ENCODE data around the gene CEP72. TPM values are rescaled to one million over a fixed set of nuclear protein-coding genes. Genes with fewer than 3 reads are reported as not detected.
"Not testable (repeated sequence)": the region's sequence is repeated elsewhere in the genome, so short reads cannot be mapped to it uniquely, and the experiment has no call there.

The CEP72 gene, protein sequence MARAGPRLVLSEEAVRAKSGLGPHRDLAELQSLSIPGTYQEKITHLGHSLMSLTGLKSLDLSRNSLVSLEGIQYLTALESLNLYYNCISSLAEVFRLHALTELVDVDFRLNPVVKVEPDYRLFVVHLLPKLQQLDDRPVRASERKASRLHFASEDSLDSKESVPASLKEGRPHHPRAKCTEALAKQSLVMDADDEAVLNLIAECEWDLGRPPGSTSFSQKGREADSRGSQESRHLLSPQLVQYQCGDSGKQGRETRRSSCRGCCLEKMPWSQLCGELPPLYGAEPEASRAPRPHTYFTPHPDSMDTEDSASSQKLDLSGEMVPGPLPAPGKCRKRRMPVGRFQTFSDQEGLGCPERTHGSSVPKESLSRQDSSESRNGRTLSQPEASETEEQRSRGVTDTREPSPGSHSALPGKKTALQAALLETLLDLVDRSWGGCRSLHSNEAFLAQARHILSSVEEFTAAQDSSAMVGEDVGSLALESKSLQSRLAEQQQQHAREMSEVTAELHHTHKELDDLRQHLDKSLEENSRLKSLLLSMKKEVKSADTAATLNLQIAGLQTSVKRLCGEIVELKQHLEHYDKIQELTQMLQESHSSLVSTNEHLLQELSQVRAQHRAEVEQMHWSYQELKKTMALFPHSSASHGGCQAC
- total RNA-seq: 3.2 and 5.2 TPM in 2 replicates

- peak; percentile 30 for DNase-seq (ENCODE audit: low read depth, low spot score)
Measured at GRCh38 chr5:611731-612486, at the start of gene CEP72. Gene CEP72 (plus strand): TSS chr5:612340. CDS start chr5:612362, 22 bp downstream.

DNA sequence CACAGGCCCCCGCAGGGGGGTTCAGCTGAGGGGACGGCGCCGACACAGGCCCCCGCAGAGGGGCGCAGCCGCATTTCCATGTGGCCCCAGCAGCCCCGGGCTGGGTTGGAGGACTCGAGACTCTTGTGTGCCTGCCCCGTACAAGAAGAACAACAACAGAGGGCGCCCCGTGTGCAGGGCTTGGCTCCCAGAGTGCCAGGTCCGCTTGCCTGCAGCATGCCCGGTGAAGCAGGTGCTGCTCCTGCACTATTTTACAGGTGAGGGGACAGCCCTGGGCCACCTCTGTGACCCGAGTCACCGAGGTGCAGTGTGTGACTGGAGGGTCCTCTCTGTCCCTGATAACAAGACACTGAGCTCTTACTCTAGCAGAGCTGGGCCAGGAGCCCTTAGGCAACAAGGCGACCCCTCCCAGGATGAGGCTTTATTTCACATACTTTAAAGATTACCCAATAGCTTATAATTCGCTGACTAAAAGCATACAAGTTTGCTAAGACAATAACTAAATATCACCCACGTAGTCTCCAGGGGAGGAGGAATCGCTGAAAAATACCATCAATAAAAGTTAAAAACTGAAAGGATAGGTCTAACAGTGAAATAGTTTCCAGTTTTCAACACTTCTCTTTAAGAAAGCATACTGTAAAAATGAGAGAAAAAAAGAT lies 46.2 kb upstream of the CEP72 start:
- DNase-seq (ENCODE audit: low read depth, low spot score): no peak

- DNase-seq (ENCODE audit: low read depth, low spot score): no peak
Measured at GRCh38 chr5:566636-567309, 45.4 kb upstream of the CEP72 start.

DNA sequence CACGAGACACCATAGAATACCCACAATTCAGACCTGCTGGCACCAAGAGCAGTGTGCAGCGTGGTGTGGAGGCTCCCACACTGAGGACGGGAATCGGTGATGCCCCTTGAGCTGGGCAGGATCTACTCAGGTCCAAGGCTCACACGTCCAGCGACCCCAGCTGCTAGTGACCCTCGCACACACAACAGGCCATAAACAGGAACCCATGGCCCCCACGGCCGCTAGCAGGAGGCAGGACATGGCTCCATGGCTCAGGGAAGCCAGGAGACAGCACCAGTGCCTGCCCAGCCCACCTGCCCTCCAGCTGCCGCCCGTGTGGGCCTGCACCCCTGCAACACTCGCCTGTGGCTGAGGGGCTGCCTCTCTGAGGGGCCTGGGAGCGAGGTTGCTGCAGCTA lies 44.5 kb upstream of the CEP72 start:
- DNase-seq (ENCODE audit: low read depth, low spot score): no peak

GRCh38 chr5:568061-568781 lies 43.9 kb upstream of the CEP72 start:
- no peak for DNase-seq (ENCODE audit: low read depth, low spot score)

DNA sequence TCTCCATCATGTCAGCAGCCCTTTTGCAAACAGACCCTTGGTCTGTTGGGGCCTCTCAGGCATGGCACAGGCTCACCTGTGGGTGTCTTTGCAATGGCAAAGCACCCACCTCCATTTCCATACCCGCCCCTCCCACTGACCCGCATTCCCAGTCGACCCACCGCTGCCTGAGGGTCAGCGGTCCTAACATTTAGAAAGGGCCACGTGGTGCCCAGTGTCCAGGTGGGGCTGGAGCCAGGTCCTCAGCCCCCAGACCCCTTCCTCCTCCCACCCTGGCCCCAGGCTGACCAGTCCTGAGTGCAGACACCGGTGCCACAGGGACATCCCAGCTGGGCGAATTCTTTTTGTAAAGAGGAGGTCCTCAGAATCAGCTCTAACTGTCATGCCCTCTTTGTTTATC lies 43.3 kb upstream of the CEP72 start:
- no peak for DNase-seq (ENCODE audit: low read depth, low spot score)

DNA sequence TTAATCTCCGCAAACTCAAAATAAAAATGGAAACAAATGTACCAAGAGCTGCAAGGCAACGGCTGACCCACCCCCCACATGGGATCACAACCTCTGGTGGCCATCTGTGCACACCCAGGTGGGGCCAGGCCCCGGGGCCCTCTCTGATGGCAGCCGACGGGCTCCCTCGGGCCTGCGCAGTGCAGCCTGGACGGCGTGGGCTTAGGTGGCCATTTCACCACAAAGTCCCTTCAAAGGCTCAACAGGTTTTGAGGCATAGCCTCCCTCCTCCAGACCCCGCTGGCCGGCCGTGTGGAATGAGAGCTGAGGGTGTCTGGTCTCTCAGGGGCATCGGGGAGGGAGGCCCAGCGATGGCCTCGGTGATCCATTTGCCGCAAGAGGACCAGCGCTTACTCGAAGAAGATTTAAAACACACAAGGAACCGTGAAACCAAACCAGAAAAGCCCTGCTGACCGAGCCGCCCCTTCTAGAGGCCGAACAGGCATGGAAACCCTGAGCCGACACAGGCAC lies 42.7 kb upstream of the CEP72 start:
- DNase-seq (ENCODE audit: low read depth, low spot score): no peak

GRCh38 chr5:569868-570361 lies 42.2 kb upstream of the CEP72 start:
- no peak for DNase-seq (ENCODE audit: low read depth, low spot score)

- DNase-seq (ENCODE audit: low read depth, low spot score): no peak
Measured at GRCh38 chr5:570446-570845, 41.7 kb upstream of the CEP72 start.

- no peak for DNase-seq (ENCODE audit: low read depth, low spot score)
Measured at GRCh38 chr5:570886-571285, 41.3 kb upstream of the CEP72 start.

GRCh38 chr5:571791-572190 lies 40.3 kb upstream of the CEP72 start:
- DNase-seq (ENCODE audit: low read depth, low spot score): no peak

DNA sequence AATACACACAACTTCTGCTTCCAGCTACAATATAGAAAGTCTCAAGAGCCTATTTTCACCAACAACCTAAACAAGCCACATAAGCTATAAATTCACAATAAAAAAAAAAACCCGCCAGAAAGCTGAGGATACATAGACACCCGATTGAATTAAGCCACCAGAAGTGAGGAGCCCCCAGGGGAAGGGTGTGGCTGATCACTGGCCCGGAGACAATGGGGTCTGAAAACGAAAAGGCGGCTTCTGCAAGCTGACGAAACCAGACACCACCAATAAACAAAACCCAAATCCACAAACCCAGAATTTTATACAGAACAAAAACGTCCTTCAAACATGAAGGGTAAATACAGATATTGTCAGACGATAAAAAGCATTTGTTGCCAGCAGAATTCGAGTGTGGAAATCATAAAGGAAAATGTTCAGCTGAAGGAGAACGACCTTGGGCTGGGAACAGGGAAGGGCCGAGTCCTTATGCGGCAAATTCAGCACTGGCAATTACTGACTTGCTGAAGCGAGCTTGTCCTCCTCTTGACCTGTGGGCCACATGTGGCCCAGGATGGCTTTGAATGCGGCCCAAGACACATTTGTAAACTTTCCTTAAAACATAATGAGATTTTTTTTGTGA lies 39.6 kb upstream of the CEP72 start:
- DNase-seq (ENCODE audit: low read depth, low spot score): no peak

GRCh38 chr5:573206-573605 lies 38.9 kb upstream of the CEP72 start:
- no peak for DNase-seq (ENCODE audit: low read depth, low spot score)

GRCh38 chr5:573976-574375 lies 38.2 kb upstream of the CEP72 start:
- DNase-seq (ENCODE audit: low read depth, low spot score): no peak

DNA sequence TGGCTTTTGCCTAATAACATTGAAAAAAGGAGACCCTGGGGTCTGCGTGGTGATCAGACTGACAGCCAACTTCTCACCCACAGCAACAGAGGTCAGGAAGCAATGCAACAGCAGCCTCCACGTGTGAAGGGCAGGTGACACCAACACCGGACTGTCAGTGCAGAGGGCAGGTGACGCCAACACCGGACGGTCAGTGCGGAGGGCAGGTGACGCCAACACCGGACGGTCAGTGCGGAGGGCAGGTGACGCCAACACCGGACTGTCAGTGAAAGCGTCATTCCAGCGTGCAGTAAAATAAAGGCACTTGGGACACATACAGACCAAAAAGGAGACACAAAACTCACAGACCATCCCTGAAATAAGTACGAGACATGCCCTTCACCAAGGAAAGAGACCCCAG lies 37.2 kb upstream of the CEP72 start:
- DNase-seq (ENCODE audit: low read depth, low spot score): no peak

GRCh38 chr5:575636-576035 lies 36.5 kb upstream of the CEP72 start:
- no peak for DNase-seq (ENCODE audit: low read depth, low spot score)

GRCh38 chr5:577214-577613 lies 34.9 kb upstream of the CEP72 start:
- DNase-seq (ENCODE audit: low read depth, low spot score): not testable (repeated sequence)

DNA sequence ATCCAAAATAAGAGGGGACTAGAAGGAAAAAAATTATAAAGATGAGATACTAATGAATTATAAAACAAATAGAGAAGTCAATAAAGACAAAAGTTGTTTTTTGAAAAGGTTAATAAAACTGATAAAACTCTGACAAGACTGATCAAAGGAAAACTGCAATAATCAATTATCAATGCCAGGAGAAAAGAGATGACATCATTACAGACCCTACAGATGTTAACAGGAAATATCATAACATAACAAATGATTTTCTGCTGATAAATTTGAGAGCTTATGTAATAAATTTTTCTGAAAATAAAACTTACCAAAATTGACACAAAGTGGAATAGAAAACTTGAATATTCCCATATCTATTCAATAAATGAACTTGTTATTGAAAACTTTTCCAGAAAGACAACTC lies 34.3 kb upstream of the CEP72 start:
- no peak for DNase-seq (ENCODE audit: low read depth, low spot score)

- DNase-seq (ENCODE audit: low read depth, low spot score): no peak
Measured at GRCh38 chr5:579211-579610, 32.9 kb upstream of the CEP72 start.
